ENCODE results near the gene PRRG4. TPM values are rescaled to one million over a fixed set of nuclear protein-coding genes. Genes with fewer than 3 reads are reported as not detected.

The PRRG4 gene
- total and polyA plus RNA-seq, 2 experiments from 2014 or later = 1.6 to 1.9 TPM

- Mint-ChIP-seq H3K36me3 (ENCODE audit: low read depth) (peaks cover 44% of the 10 kb centered on the region; the same call in 2 of the 3 replicates), H3K4me1 (peaks cover 72% of the 10 kb centered on the region)
- H3K27ac ChIP-seq (ENCODE audit: low read depth) = no peak overlapping the region
Observed at GRCh38 chr11:32905028-32905667, 75.4 kb downstream of the PRRG4 start.

More at GRCh38 chr11:32905028-32905667, 75.4 kb downstream of the PRRG4 start:
- no peak overlapping the region for H3K4me3 ChIP-seq
- H3K27ac Mint-ChIP-seq = no peak overlapping the region
- DNase-seq (ENCODE audit: low spot score) (no peak), ATAC-seq (no peak)
- H3K4me1 ChIP-seq (ENCODE audit: insufficient read depth) = peaks cover 40% of the 10 kb centered on the region
- H3K36me3 ChIP-seq (ENCODE audit: insufficient read depth) = no peaks in the 10 kb centered on the region
- peaks cover 82% of the 10 kb centered on the region for H4K20me1 ChIP-seq (replicated peaks; ENCODE audit: insufficient read depth)
- H2AFZ ChIP-seq = no peak overlapping the region
- peaks cover 100% of the 10 kb centered on the region for H3K79me2 ChIP-seq (replicated peaks; ENCODE audit: insufficient read depth)
- no peaks in the 10 kb centered on the region for H3F3A ChIP-seq (replicated peaks; ENCODE audit: low read depth)
- no peak overlapping the region for H3K4me3 Mint-ChIP-seq
- H3K27me3 Mint-ChIP-seq (ENCODE audit: insufficient read depth, low read depth, poor library complexity) = peaks cover 8% of the 10 kb centered on the region
- no peaks in the 10 kb centered on the region for H3K27me3 ChIP-seq (ENCODE audit: insufficient read depth)
- no peaks in the 10 kb centered on the region for H3K9me2 ChIP-seq (ENCODE audit: insufficient read depth)
- H3K9me3 Mint-ChIP-seq = no peaks in the 10 kb centered on the region
- TF ChIP-seq ETS1 (IDR thresholded peaks at IDR 0.05) = no peak
- no peak for TF ChIP-seq REST (IDR thresholded peaks at IDR 0.05; ENCODE audit: unreplicated experiment)
- no peak for TF ChIP-seq CTCF (conservative IDR thresholded peaks at IDR 0.05; ENCODE audit: low read depth in 2 of 2)
- no peak for TF ChIP-seq ZNF331 (CRISPR knock-in tag; IDR thresholded peaks at IDR 0.05; ENCODE audit: low read depth)
- no peak for TF ChIP-seq CREB1 (CRISPR knock-in tag; IDR thresholded peaks at IDR 0.05; ENCODE audit: low read depth)
- no peak for TF ChIP-seq ZNF462 (CRISPR knock-in tag; IDR thresholded peaks at IDR 0.05)
- TF ChIP-seq POLR2AphosphoS5 (IDR thresholded peaks at IDR 0.05; ENCODE audit: low read depth) = no peak
- TF ChIP-seq JUNB (IDR thresholded peaks at IDR 0.05; ENCODE audit: unreplicated experiment) = no peak
- TF ChIP-seq EZH2 (IDR thresholded peaks at IDR 0.05; ENCODE audit: low read depth, unreplicated experiment) = no peak
- TF ChIP-seq ZNF114 (CRISPR knock-in tag; IDR thresholded peaks at IDR 0.05) = no peak
- no peak for TF ChIP-seq NANOG (IDR thresholded peaks at IDR 0.05; ENCODE audit: borderline replicate concordance)
- no peak for TF ChIP-seq EZH2phosphoT487 (IDR thresholded peaks at IDR 0.05; ENCODE audit: unreplicated experiment)
- no peak for TF ChIP-seq STAT1 (IDR thresholded peaks at IDR 0.05; ENCODE audit: unreplicated experiment)
- no peak overlapping the region for H3K4me2 ChIP-seq
